Activated CD4-positive, alpha-beta memory T cell treated with anti-CD3 and anti-CD28 coated beads for 36 hours (primary cell): ENCODE measurements around the gene ACAA2. TPM values are rescaled to one million over a fixed set of nuclear protein-coding genes. Genes with fewer than 3 reads are reported as not detected.
"Not testable (repeated sequence)": the region's sequence is repeated elsewhere in the genome, so short reads cannot be mapped to it uniquely, and the experiment has no call there.

Experiments used
- CTCF ChIA-PET: fragments of 350-600 bp; sonication (Branson Sonifier 250); formaldehyde crosslinking; loops from one replicate; lab custom pipeline; 2021; ENCODE audit warnings: antibody characterized with exemption, inconsistent platforms; lab: Charles Lee
- POLR2A ChIA-PET: fragments of 350-600 bp; sonication (Branson Sonifier 250); formaldehyde crosslinking; loops from one replicate; lab custom pipeline; 2021; ENCODE audit warnings: antibody characterized with exemption; lab: Charles Lee
- DNase-seq: peaks from one replicate; pipeline ENCODE4 v3.0.0-alpha.2; 2020
- H3K27ac Mint-ChIP-seq: one replicate; pipeline ENCODE4 v1.8.0; 2021; ENCODE audit warnings: mixed read lengths
- H3K27me3 Mint-ChIP-seq: one replicate; pipeline ENCODE4 v1.8.0; 2021; ENCODE audit warnings: mixed read lengths
- H3K36me3 Mint-ChIP-seq: one replicate; pipeline ENCODE4 v1.8.0; 2021; ENCODE audit warnings: mixed read lengths
- H3K4me1 Mint-ChIP-seq: one replicate; pipeline ENCODE4 v1.8.0; 2021; ENCODE audit warnings: low read depth, mixed read lengths
- H3K4me3 Mint-ChIP-seq: one replicate; pipeline ENCODE4 v1.8.0; 2021; ENCODE audit warnings: mild to moderate bottlenecking, mixed read lengths
- H3K9me3 Mint-ChIP-seq: one replicate; pipeline ENCODE4 v1.8.0; 2021; ENCODE audit warnings: mixed read lengths
- intact Hi-C: fragments of 100-400 bp; cut with micrococcal nuclease; formaldehyde crosslinking; loops from one replicate; pipeline ENCODE4 v1.15.1; 2023
- total RNA-seq, 2 experiments: library from RNA; stranded (reverse); gene quantifications; one replicate each; pipeline ENCODE4 v1.2.3, GENCODE V29; 2021

Gene ACAA2
- total RNA-seq, 2 experiments from 2014 or later: 77.9 to 78.4 TPM

- H3K27ac Mint-ChIP-seq: no peak overlapping the region
- POLR2A ChIA-PET: no interaction called here
- H3K4me1 Mint-ChIP-seq: peaks cover 43% of the 10 kb centered on the region
- H3K4me3 Mint-ChIP-seq: no peak overlapping the region
- H3K9me3 Mint-ChIP-seq: no peaks in the 10 kb centered on the region
- CTCF ChIA-PET: interaction anchor here (0.7 to 1.5 kb wide), 7 partner anchors 11 to 226 kb away, joined by 3 to 5 read pairs (median 3); no protein-coding TSS in a partner anchor
- intact Hi-C loops: no loop called here
- peaks cover 36% of the 10 kb centered on the region for H3K36me3 Mint-ChIP-seq
- no peaks in the 10 kb centered on the region for H3K27me3 Mint-ChIP-seq
- no peak for DNase-seq
Measured at GRCh38 chr18:49784427-49785185, 28.7 kb downstream of the ACAA2 start.

- Mint-ChIP-seq H3K4me1 (peaks cover 34% of the 10 kb centered on the region), H3K36me3 (peaks cover 41% of the 10 kb centered on the region)
- H3K4me3 Mint-ChIP-seq, POLR2A ChIA-PET, DNase-seq, H3K27ac Mint-ChIP-seq, H3K27me3 Mint-ChIP-seq, intact Hi-C loops, H3K9me3 Mint-ChIP-seq: not testable (repeated sequence)
- CTCF ChIA-PET: interaction anchor here (1.0 to 1.5 kb wide), 2 partner anchors 170 to 225 kb away, joined by 3 to 5 read pairs; no protein-coding TSS in a partner anchor
Measured at GRCh38 chr18:49783631-49784030, 29.7 kb downstream of the ACAA2 start.

- H3K27me3 Mint-ChIP-seq: no peaks in the 10 kb centered on the region
- no peak overlapping the region for H3K4me3 Mint-ChIP-seq
- no peak for DNase-seq
- H3K27ac Mint-ChIP-seq: no peak overlapping the region
- intact Hi-C loops: no loop called here
- peaks cover 10% of the 10 kb centered on the region for H3K9me3 Mint-ChIP-seq
- CTCF ChIA-PET: no interaction called here
- H3K36me3 Mint-ChIP-seq: peaks cover 43% of the 10 kb centered on the region
- POLR2A ChIA-PET: no interaction called here
- H3K4me1 Mint-ChIP-seq: no peaks in the 10 kb centered on the region
Measured at GRCh38 chr18:49778826-49779465, 34.4 kb downstream of the ACAA2 start.

DNA sequence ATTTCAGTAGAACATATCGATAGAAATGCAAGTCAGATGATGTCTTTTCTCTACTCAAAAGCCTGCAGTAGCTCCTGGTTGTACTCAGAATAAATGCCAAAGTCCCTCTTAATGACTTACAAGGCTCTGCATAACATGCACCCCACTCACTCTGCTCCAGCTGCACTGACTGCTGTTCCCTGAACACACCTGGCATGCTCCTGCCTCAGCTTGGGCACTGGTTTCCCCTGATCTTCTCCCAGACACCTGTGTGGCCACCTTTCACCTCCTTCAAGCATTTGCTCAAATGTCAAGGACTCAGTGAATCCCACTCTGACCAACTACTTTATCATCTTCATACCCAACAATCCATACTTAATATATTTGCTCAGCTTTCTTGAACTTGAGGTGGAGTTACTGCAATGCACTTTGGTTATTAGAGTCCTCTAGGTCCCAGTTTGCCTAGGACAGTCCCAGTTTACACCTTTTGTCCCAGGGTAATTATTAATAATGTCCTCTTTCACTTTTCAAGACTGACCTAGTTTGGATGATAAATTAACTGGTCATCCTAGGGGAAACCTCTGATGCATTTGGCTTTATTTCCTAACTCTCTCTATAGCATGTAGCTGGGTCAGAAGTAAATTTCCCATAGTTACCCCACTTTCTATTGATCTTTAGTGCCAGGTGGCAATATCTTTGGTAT lies 44.1 kb downstream of the ACAA2 start:
- H3K27ac Mint-ChIP-seq: no peak overlapping the region
- no peaks in the 10 kb centered on the region for H3K4me1 Mint-ChIP-seq
- no peak for DNase-seq
- POLR2A ChIA-PET: no interaction called here
- intact Hi-C loops: no loop called here
- no peak overlapping the region for H3K4me3 Mint-ChIP-seq
- no peaks in the 10 kb centered on the region for H3K36me3 Mint-ChIP-seq
- CTCF ChIA-PET: no interaction called here
- H3K27me3 Mint-ChIP-seq: no peaks in the 10 kb centered on the region
- H3K9me3 Mint-ChIP-seq: no peaks in the 10 kb centered on the region

DNA sequence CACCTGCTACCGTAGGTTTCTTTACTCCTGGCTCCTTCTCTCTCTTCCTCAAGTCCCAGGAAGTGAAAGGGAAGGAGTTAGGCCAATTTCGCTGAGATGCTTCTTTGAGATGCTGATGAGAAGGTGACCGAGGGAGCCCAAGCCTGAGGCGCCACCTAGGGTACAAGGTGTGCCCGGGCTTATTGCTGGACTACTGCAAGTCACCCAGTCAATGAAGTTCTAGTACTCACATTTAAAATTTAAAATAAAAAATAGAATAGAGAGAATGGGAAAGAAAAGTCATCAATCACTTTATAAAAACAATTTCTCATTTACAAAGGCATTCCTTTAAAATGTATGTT lies 45.3 kb downstream of the ACAA2 start:
- H3K27me3 Mint-ChIP-seq: no peaks in the 10 kb centered on the region
- peak; percentile 38 for DNase-seq
- H3K27ac Mint-ChIP-seq: no peak overlapping the region
- no peaks in the 10 kb centered on the region for H3K4me1 Mint-ChIP-seq
- ChIA-PET CTCF (no interaction called here), POLR2A (no interaction called here)
- H3K9me3 Mint-ChIP-seq: no peaks in the 10 kb centered on the region
- H3K4me3 Mint-ChIP-seq: no peak overlapping the region
- intact Hi-C loops: no loop called here
- no peaks in the 10 kb centered on the region for H3K36me3 Mint-ChIP-seq

GRCh38 chr18:49767111-49768050 lies 46.0 kb downstream of the ACAA2 start:
- no peak overlapping the region for H3K27ac Mint-ChIP-seq
- ChIA-PET POLR2A (no interaction called here), CTCF (interaction anchor here (1.2 to 1.3 kb wide), 2 partner anchors 17 to 93 kb away, joined by 3 to 6 read pairs; no protein-coding TSS in a partner anchor)
- H3K27me3 Mint-ChIP-seq: no peaks in the 10 kb centered on the region
- H3K4me3 Mint-ChIP-seq: no peak overlapping the region
- H3K9me3 Mint-ChIP-seq: no peaks in the 10 kb centered on the region
- H3K4me1 Mint-ChIP-seq: no peaks in the 10 kb centered on the region
- intact Hi-C loops: no loop called here
- no peak for DNase-seq
- no peaks in the 10 kb centered on the region for H3K36me3 Mint-ChIP-seq

GRCh38 chr18:49766646-49767045 lies 46.7 kb downstream of the ACAA2 start:
- ChIA-PET POLR2A (no interaction called here), CTCF (interaction anchor here (0.5 to 1.3 kb wide), 3 partner anchors 18 to 199 kb away, joined by 3 to 6 read pairs (median 3); no protein-coding TSS in a partner anchor)
- Mint-ChIP-seq H3K4me3 (no peak overlapping the region), H3K4me1 (no peaks in the 10 kb centered on the region), H3K36me3 (no peaks in the 10 kb centered on the region), H3K27me3 (no peaks in the 10 kb centered on the region), H3K9me3 (no peaks in the 10 kb centered on the region), H3K27ac (no peak overlapping the region)
- intact Hi-C loops: no loop called here
- DNase-seq: no peak

DNA sequence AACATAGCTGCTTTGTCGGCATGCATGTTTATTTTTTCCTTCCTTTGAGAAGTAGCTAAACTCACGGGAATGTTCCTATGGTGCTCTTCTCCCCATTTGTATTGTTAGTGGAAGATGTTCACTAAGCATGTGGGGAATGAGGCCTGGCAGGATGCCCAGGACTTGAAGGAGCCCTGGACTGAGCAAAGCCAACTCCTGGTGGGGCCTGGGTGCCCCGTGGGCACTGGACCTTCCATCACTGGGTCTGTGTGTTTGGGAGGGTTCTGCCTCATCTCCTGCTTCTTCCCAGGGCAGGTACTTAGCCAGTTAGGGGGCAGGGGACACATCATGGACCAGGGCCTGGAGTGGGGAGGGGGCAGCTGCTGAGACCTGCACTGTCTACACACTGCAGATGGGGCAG lies 49.3 kb downstream of the ACAA2 start:
- no peaks in the 10 kb centered on the region for H3K27me3 Mint-ChIP-seq
- POLR2A ChIA-PET: no interaction called here
- H3K36me3 Mint-ChIP-seq: no peaks in the 10 kb centered on the region
- H3K4me3 Mint-ChIP-seq: no peak overlapping the region
- H3K9me3 Mint-ChIP-seq: no peaks in the 10 kb centered on the region
- H3K4me1 Mint-ChIP-seq: no peaks in the 10 kb centered on the region
- intact Hi-C loops: no loop called here
- CTCF ChIA-PET: no interaction called here
- no peak for DNase-seq
- H3K27ac Mint-ChIP-seq: no peak overlapping the region

GRCh38 chr18:49763590-49763989 lies 49.7 kb downstream of the ACAA2 start:
- no peaks in the 10 kb centered on the region for H3K27me3 Mint-ChIP-seq
- intact Hi-C loops: no loop called here
- CTCF ChIA-PET: no interaction called here
- no peaks in the 10 kb centered on the region for H3K36me3 Mint-ChIP-seq
- no peaks in the 10 kb centered on the region for H3K4me1 Mint-ChIP-seq
- H3K27ac Mint-ChIP-seq: no peak overlapping the region
- no peaks in the 10 kb centered on the region for H3K9me3 Mint-ChIP-seq
- DNase-seq: no peak
- POLR2A ChIA-PET: no interaction called here
- no peak overlapping the region for H3K4me3 Mint-ChIP-seq

DNA sequence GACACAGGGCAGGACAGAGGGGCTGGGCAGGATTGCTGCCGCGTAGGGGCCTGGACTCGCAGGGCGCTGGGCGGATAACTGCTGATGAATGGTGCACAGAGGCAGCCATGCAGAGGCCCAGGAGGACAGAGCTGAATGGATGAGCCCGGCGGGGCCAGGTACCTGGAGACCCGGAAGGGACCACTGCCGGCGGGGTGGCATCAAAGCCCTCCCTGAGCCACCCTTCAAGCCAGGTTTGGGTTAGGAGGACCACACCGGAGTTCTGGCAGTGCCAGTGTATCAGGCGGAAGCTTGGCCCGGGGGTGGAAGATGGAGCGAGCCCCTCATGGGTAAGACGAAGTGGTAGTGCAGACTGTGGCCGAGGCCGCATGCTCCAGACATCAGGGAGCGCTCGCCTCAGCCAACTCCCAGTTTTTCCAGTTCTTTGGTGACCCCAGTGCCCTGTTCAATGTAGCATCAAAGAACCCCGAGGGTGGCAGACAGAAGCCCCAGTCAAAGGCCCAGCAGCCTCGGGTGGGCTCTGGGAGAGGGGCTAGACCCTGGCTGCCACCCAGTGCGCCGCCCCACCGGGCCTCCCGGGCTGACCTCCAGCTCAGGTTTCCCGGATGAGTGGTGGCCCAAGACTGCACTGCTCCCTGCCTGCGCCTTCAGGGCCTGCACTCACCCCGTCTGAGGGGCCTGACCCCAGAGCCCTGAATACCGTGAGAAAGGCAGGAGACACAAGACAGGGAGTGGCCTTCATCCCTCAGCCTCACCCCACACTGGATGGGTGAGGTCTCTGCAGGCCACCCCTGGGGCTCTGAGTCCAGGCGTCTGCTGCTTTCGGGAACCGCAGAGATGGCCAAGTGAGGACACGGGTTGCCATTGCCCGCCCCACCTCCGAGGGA lies 50.9 kb downstream of the ACAA2 start:
- intact Hi-C loops: no loop called here
- no peak for DNase-seq
- H3K27ac Mint-ChIP-seq: no peak overlapping the region
- H3K4me3 Mint-ChIP-seq: no peak overlapping the region
- H3K4me1 Mint-ChIP-seq: no peaks in the 10 kb centered on the region
- ChIA-PET POLR2A (no interaction called here), CTCF (no interaction called here)
- H3K27me3 Mint-ChIP-seq: no peaks in the 10 kb centered on the region
- no peaks in the 10 kb centered on the region for H3K36me3 Mint-ChIP-seq
- no peaks in the 10 kb centered on the region for H3K9me3 Mint-ChIP-seq

DNA sequence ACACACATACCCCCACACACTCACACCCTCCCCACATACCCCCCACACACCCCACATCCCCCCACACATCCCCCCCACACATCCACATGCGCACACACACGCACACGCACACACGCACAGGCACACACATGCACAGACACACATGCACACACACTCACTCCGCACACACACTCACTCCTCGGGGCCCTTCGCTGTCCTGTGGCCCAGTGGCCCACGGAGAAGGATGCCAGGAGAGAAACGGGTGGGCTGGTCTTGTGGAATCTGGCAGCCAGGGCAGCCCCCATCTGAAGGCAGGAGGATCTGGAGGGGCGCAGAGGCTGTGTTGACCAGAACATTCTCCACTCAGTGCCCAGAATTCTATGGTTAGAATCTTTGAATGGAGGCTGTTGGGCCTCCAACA lies 51.6 kb downstream of the ACAA2 start:
- no peak for DNase-seq
- ChIA-PET POLR2A (no interaction called here), CTCF (no interaction called here)
- intact Hi-C loops: no loop called here
- Mint-ChIP-seq H3K9me3 (no peaks in the 10 kb centered on the region), H3K4me3 (no peak overlapping the region), H3K4me1 (no peaks in the 10 kb centered on the region), H3K27me3 (no peaks in the 10 kb centered on the region), H3K27ac (no peak overlapping the region), H3K36me3 (no peaks in the 10 kb centered on the region)
